Thoracic aorta (tissue), 2 donors: ENCODE results near the gene SOAT2. TPM values are rescaled to one million over a fixed set of nuclear protein-coding genes. Genes with fewer than 3 reads are reported as not detected.

Experiments used
- ATAC-seq: fragments of 150-250 bp; one replicate; pipeline ENCODE4 v1.8.0; 2017; ENCODE audit warnings: low read depth; ENCODE audit not compliant: insufficient number of reproducible peaks, low FRiP score
- DNase-seq: peaks from one replicate; pipeline ENCODE4 v3.0.0-alpha.2; 2020; ENCODE audit warnings: low spot score
- H3K27ac ChIP-seq, 2 donors: fragments of 200-600 bp; sonication (generic); 1 replicate in 1 of 2; 2 replicates in 1 of 2; pipeline ENCODE4 v1.5.1; 2016; ENCODE audit warnings: mild to moderate bottlenecking in 2 of 2, moderate library complexity in 2 of 2
- H3K27me3 ChIP-seq: fragments of 200-600 bp; sonication (generic); replicated peaks from 2 replicates; pipeline ENCODE4 v1.6.0; 2016; ENCODE audit warnings: mild to moderate bottlenecking; ENCODE audit not compliant: insufficient read depth
- H3K36me3 ChIP-seq: fragments of 200-600 bp; sonication (generic); one replicate; pipeline ENCODE4 v1.5.1; 2016
- H3K4me1 ChIP-seq, 2 donors: fragments of 200-600 bp; sonication (generic); 1 replicate in 1 of 2; 2 replicates in 1 of 2; pipeline versions ENCODE4 v1.5.1 to v1.6.0; 2016; ENCODE audit warnings: low read depth in 2 of 2, mild to moderate bottlenecking in 1 of 2; ENCODE audit not compliant: control insufficient read depth in 1 of 2
- H3K4me3 ChIP-seq: fragments of 200-600 bp; sonication (generic); 2 replicates; pipeline ENCODE4 v1.5.1; 2016; ENCODE audit warnings: mild to moderate bottlenecking
- H3K9me3 ChIP-seq: fragments of 200-600 bp; sonication (generic); 2 replicates; pipeline ENCODE4 v1.5.1; 2016
- total RNA-seq, 2 donors: library from RNA; depleted of rRNA; stranded (reverse); fragments of >200 nt; gene quantifications; one replicate each; pipeline versions ENCODE4 v1.1.0 to v1.2.3, GENCODE V29; 2016
- TF ChIP-seq, protein P1 (sequence below): fragments of 200-600 bp; sonication (generic); IDR thresholded peaks from one replicate; pipeline ENCODE4 v1.5.1; 2019; ENCODE audit warnings: antibody characterized with exemption

Gene SOAT2
- total RNA-seq, 2 donors from 2014 or later, result 0.81 to 0.99 TPM

DNA sequence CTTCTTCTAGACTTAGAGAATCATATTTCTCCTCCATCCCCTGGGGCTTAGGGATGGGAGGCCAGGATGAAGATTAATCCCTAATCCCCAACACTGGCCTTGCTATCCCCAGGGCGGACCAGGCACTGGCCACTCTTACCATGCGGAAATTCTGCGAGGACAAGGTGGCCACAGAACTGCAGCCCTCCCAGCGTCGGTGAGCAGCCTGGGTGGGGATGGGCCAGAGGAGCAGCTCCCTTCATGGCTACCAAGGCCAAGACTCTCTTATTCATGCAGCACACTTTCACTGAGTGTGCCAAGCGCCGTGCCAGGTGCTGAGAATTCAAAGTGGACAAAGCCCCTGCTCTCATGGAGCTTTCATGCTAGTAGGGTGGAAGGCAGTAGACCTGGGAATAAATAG, 46.4 kb upstream of the SOAT2 start:
- DNase-seq, result no peak
- Histone ChIP-seq H3K4me1 (peaks cover 22 to 59% of the 10 kb centered on the region in 2 donors), H3K27ac (no peak overlapping the region), H3K9me3 (no peaks in the 10 kb centered on the region), H3K4me3 (no peak overlapping the region), H3K27me3 (no peaks in the 10 kb centered on the region), H3K36me3 (peaks cover 65% of the 10 kb centered on the region)
- TF ChIP-seq, protein P1, sequence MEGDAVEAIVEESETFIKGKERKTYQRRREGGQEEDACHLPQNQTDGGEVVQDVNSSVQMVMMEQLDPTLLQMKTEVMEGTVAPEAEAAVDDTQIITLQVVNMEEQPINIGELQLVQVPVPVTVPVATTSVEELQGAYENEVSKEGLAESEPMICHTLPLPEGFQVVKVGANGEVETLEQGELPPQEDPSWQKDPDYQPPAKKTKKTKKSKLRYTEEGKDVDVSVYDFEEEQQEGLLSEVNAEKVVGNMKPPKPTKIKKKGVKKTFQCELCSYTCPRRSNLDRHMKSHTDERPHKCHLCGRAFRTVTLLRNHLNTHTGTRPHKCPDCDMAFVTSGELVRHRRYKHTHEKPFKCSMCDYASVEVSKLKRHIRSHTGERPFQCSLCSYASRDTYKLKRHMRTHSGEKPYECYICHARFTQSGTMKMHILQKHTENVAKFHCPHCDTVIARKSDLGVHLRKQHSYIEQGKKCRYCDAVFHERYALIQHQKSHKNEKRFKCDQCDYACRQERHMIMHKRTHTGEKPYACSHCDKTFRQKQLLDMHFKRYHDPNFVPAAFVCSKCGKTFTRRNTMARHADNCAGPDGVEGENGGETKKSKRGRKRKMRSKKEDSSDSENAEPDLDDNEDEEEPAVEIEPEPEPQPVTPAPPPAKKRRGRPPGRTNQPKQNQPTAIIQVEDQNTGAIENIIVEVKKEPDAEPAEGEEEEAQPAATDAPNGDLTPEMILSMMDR, result no peak
- ATAC-seq, result no peak

DNA sequence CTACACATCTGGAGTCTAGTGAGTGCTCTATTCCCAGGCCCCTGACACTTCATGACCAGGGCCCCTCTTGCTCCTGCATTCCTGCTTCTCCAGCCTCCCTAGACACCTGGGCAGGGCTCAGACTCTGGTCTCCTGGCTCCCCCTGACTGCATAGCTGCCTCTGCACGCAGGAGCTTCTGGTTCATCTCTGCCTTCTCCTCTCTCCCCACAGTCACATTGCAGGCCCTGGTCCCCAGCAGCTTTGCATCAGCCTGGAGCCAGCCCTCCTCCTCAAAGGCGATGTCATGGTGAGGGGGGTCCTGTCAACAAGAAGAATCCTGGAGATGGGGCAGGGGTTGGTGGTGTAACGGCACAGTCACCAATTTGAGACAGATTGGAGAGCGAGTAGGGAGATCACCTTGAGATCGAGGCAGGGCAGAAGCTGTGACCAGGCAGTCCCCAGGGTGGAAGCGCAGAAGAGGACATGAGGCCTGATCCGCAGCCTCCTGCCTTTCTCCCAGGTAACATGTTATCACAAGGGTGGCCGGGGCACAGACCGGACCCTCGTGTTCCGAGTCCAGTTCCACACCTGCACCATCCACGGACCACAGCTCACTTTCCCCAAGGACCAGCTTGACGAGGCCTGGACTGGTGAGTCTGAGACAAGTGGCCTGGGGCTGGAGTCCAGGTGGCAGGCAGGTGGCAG, 45.3 kb upstream of the SOAT2 start:
- TF ChIP-seq, protein P1, result no peak
- Histone ChIP-seq H3K9me3 (no peaks in the 10 kb centered on the region), H3K27ac (peak overlapping the region in 1 of 2 donors; percentile 27), H3K4me3 (no peak overlapping the region), H3K4me1 (peaks cover 18 to 62% of the 10 kb centered on the region in 2 donors), H3K36me3 (peaks cover 71% of the 10 kb centered on the region), H3K27me3 (no peaks in the 10 kb centered on the region)
- DNase-seq (no peak), ATAC-seq (no peak)

- no peak for ATAC-seq
- Histone ChIP-seq H3K27ac (peak overlapping the region; percentile 8 to 84), H3K9me3 (no peaks in the 10 kb centered on the region), H3K27me3 (no peaks in the 10 kb centered on the region), H3K4me1 (peaks cover 16 to 62% of the 10 kb centered on the region in 2 donors), H3K4me3 (no peak overlapping the region), H3K36me3 (peaks cover 77% of the 10 kb centered on the region)
- TF ChIP-seq, protein P1, result no peak
- DNase-seq, result no peak
Observed at GRCh38 chr12:53058674-53059433, 44.4 kb upstream of the SOAT2 start.

- H3K4me1 ChIP-seq, result peaks cover 16 to 67% of the 10 kb centered on the region in 2 donors
- no peak overlapping the region for H3K4me3 ChIP-seq
- peak overlapping the region; percentile 8 to 84 for H3K27ac ChIP-seq
- no peaks in the 10 kb centered on the region for H3K27me3 ChIP-seq
- no peaks in the 10 kb centered on the region for H3K9me3 ChIP-seq
- TF ChIP-seq, protein P1, result no peak
- DNase-seq, result no peak
- no peak for ATAC-seq
- H3K36me3 ChIP-seq, result peaks cover 79% of the 10 kb centered on the region
Observed at GRCh38 chr12:53059434-53060063, 43.7 kb upstream of the SOAT2 start.

DNA sequence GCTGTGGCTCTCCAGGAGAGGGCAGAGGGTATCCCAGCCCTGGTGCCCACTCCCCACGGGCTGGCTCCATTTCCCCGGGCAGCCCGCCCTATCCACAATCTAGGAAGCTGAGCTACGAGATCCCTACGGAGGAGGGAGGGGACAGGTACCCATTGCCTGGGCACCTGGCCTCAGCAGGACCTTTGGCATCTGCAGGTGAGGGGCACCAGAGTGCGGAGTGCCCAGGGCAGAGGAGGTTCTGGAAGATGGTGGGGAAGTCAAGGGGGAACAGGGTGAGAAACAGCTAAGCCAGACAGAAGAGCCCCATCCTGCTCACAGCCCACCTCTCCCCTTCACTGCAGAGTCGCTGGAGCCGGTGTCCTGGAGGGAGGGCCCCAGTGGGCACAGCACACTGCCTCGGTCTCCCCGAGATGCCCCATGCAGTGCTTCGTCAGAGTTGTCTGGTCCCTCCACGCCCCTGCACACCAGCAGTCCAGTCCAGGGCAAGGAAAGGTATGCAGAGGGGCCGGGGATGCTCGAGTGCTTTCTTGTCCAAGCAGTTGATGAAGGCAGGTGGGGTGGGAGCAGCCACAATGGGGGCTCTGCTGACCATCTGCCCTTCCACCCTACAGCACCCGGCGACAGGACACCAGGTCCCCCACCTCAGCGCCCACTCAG, 43.1 kb upstream of the SOAT2 start:
- Histone ChIP-seq H3K9me3 (no peaks in the 10 kb centered on the region), H3K4me1 (peaks cover 15 to 68% of the 10 kb centered on the region in 2 donors), H3K36me3 (peaks cover 80% of the 10 kb centered on the region), H3K4me3 (no peak overlapping the region), H3K27me3 (no peaks in the 10 kb centered on the region), H3K27ac (peak overlapping the region; percentile 50 to 84)
- no peak for ATAC-seq
- no peak for DNase-seq
- TF ChIP-seq, protein P1, result no peak
